KG1 (cell line): ENCODE results near the gene CERKL.

Experiments
- DNase-seq: peaks from one replicate; lab custom pipeline; 2025; lab: John Stamatoyannopoulos, UW

The CERKL gene

GRCh38 chr2:181628590-181629585, 28.0 kb downstream of the CERKL start:
- DNase-seq = no peak

- DNase-seq = no peak
These were observed 29.4 kb downstream of the CERKL start for GRCh38 chr2:181627545-181627944.

- no peak for DNase-seq
These were observed 30.2 kb downstream of the CERKL start for GRCh38 chr2:181626671-181627070.

- DNase-seq = no peak
These were observed 33.7 kb downstream of the CERKL start for GRCh38 chr2:181623159-181623558.

GRCh38 chr2:181621779-181622490, 35.0 kb downstream of the CERKL start:
- DNase-seq = no peak

- DNase-seq = no peak
These were observed 37.4 kb downstream of the CERKL start for GRCh38 chr2:181619516-181619915.

GRCh38 chr2:181616715-181617114, 40.2 kb downstream of the CERKL start:
- no peak for DNase-seq

GRCh38 chr2:181614874-181615638, 41.8 kb downstream of the CERKL start:
- DNase-seq = no peak

- no peak for DNase-seq
These were observed 43.7 kb downstream of the CERKL start for GRCh38 chr2:181613241-181613640.

- DNase-seq = no peak
These were observed 49.0 kb downstream of the CERKL start for GRCh38 chr2:181607629-181608590.

GRCh38 chr2:181605889-181606837, 50.7 kb downstream of the CERKL start:
- no peak for DNase-seq

GRCh38 chr2:181602017-181602416, 54.9 kb downstream of the CERKL start:
- no peak for DNase-seq

- no peak for DNase-seq
These were observed 60.3 kb downstream of the CERKL start for GRCh38 chr2:181596556-181596955.

- no peak for DNase-seq
These were observed 62.6 kb downstream of the CERKL start for GRCh38 chr2:181594322-181594721.

GRCh38 chr2:181589779-181590178, 67.1 kb downstream of the CERKL start:
- DNase-seq = no peak

- DNase-seq = no peak
These were observed 68.4 kb downstream of the CERKL start for GRCh38 chr2:181588546-181588945.

GRCh38 chr2:181586569-181587081, 70.3 kb downstream of the CERKL start:
- DNase-seq = no peak

- no peak for DNase-seq
These were observed 71.2 kb downstream of the CERKL start for GRCh38 chr2:181585732-181586131.

- DNase-seq = no peak
These were observed 75.4 kb downstream of the CERKL start for GRCh38 chr2:181581534-181581933.

GRCh38 chr2:181578829-181579228, 78.1 kb downstream of the CERKL start:
- no peak for DNase-seq
